ENCODE measurements around the gene OR4A47. TPM values are rescaled to one million over a fixed set of nuclear protein-coding genes. Genes with fewer than 3 reads are reported as not detected.
"Not testable (repeated sequence)": the region's sequence is repeated elsewhere in the genome, so short reads cannot be mapped to it uniquely, and the experiment has no call there.

OR4A47 gene, protein sequence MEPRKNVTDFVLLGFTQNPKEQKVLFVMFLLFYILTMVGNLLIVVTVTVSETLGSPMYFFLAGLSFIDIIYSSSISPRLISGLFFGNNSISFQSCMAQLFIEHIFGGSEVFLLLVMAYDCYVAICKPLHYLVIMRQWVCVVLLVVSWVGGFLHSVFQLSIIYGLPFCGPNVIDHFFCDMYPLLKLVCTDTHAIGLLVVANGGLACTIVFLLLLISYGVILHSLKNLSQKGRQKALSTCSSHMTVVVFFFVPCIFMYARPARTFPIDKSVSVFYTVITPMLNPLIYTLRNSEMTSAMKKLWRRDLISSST
- not detected in 2 replicates for total RNA-seq (2012; rRNA removed)
- not detected in 2 replicates for polyA plus RNA-seq (2012; rRNA removed)
- polyA plus RNA-seq (2012; cell fraction: cytosol; rRNA removed): not detected in 2 replicates
- not detected in 2 replicates for polyA plus RNA-seq (2012; cell fraction: nucleus; rRNA removed; ENCODE audit: low replicate concordance)
- not detected for Bru-seq, nascent RNA
- BruChase-seq, experiment 1, labeled RNA remaining after a 6-hour chase: not detected
- not detected for BruChase-seq, experiment 2, labeled RNA remaining after a 2-hour chase
- long read RNA-seq: 0 reads

GRCh38 chr11:48488493-48488892 is at the start of gene OR4A47:
OR4A47 (plus strand) TSS chr11:48488793; CDS start chr11:48488793, 0 bp downstream.
- H2AK9ac ChIP-seq (replicated peaks; ENCODE audit: low read depth, low read length, poor library complexity); H2BK15ac ChIP-seq (ENCODE audit: low read depth, low read length); H3K4me1 ChIP-seq (ENCODE audit: control insufficient read depth, insufficient read depth, low read length); H4K5ac ChIP-seq (ENCODE audit: low read depth, low read length); H3K9ac ChIP-seq (ENCODE audit: low read depth, low read length); H4K20me1 ChIP-seq (ENCODE audit: insufficient read depth, low read length); in situ Hi-C loops (cut with MboI; ENCODE audit: low sequenced_read_pairs); H3K4me3 ChIP-seq (ENCODE audit: insufficient read depth, low read depth, low read length); H3K27ac ChIP-seq (ENCODE audit: insufficient read depth, low read length); H3K4me2 ChIP-seq (ENCODE audit: low read depth, low read length); H3K9me1 ChIP-seq (ENCODE audit: insufficient read depth, low read length); H3K27me3 ChIP-seq (ENCODE audit: control insufficient read depth, insufficient read depth, low read length); H3K23ac ChIP-seq (ENCODE audit: low read depth, low read length); H3K56ac ChIP-seq (ENCODE audit: extremely low read depth, insufficient read depth, low read length); H3K18ac ChIP-seq (ENCODE audit: low read depth, low read length); H3K4ac ChIP-seq (ENCODE audit: low read depth, low read length); DNase-seq; CTCF ChIA-PET; H2BK20ac ChIP-seq (ENCODE audit: low read depth, low read length); H3K79me1 ChIP-seq (ENCODE audit: low read depth in 1 of 2, low read length in 2 of 2); H3K14ac ChIP-seq (replicated peaks; ENCODE audit: low read depth, low read length); dilution Hi-C loops (cut with HindIII; ENCODE audit: low sequenced_read_pairs, unreplicated experiment); intact Hi-C loops (cut with micrococcal nuclease); H4K8ac ChIP-seq (ENCODE audit: low read depth in 2 of 2, low read length in 2 of 2); H2AFZ ChIP-seq (replicated peaks; ENCODE audit: low read length, poor library complexity); BruUV-seq (replicated peaks); ATAC-seq (ENCODE audit: low read depth); H2BK5ac ChIP-seq (ENCODE audit: low read depth, low read length, poor library complexity, severe bottlenecking); H2BK120ac ChIP-seq (ENCODE audit: low read depth, low read length); H3K9me3 ChIP-seq (ENCODE audit: control insufficient read depth, insufficient read depth, low read length); H3K36me3 ChIP-seq (ENCODE audit: control insufficient read depth, insufficient read depth, low read length); H4K91ac ChIP-seq (ENCODE audit: insufficient read depth, low read depth, low read length); POLR2A ChIA-PET (ENCODE audit: unreplicated experiment); H2AK5ac ChIP-seq (ENCODE audit: low read depth, low read length): not testable (repeated sequence)
